Panc1 (cell line): ENCODE data around the gene VHLL.

ENCODE experiments used
- POLR2AphosphoS5 ChIP-seq: IDR thresholded peaks from 2 replicates; pipeline ENCODE4 v1.6.1; 2012; ENCODE audit warnings: mild to moderate bottlenecking, low read depth, low read length, moderate library complexity
- TF ChIP-seq, protein P1 (sequence below): fragments of 450-650 bp; IDR thresholded peaks from 2 replicates; pipeline ENCODE4 v1.5.1; 2017; ENCODE audit warnings: mild to moderate bottlenecking

DNA sequence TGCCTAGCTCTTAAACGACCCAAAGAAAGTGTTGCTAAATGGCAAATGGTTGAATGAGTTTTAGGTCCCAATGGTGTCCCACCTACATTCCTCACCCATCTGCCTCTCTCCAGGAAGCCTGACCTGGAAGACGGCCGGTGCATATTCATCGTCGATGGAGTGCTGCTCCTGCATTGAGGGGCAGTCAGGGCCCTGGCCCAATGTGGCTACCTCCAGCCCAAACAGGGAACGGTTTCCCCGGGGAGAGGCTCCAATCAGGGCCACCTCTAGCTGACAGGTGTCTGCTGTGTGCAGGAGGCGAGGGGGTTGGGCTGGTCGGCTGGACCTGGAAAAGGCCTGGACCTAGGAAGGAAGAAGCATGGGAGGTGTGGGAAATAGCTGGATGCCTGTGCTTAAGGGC is 5.2 kb downstream of the VHLL start:
- TF ChIP-seq, protein P1, sequence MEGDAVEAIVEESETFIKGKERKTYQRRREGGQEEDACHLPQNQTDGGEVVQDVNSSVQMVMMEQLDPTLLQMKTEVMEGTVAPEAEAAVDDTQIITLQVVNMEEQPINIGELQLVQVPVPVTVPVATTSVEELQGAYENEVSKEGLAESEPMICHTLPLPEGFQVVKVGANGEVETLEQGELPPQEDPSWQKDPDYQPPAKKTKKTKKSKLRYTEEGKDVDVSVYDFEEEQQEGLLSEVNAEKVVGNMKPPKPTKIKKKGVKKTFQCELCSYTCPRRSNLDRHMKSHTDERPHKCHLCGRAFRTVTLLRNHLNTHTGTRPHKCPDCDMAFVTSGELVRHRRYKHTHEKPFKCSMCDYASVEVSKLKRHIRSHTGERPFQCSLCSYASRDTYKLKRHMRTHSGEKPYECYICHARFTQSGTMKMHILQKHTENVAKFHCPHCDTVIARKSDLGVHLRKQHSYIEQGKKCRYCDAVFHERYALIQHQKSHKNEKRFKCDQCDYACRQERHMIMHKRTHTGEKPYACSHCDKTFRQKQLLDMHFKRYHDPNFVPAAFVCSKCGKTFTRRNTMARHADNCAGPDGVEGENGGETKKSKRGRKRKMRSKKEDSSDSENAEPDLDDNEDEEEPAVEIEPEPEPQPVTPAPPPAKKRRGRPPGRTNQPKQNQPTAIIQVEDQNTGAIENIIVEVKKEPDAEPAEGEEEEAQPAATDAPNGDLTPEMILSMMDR, result no peak
- no peak for TF ChIP-seq POLR2AphosphoS5
